Activated CD4-positive, alpha-beta T cell treated with anti-CD3 and anti-CD28 coated beads, Interleukin-2, Interleukin-4, amounts not matched to agents 100 ng/mL and 50 ng/mL, durations not matched to agents 16 hours and 8 hours (primary cell): ENCODE data around the gene SLC4A2.

Source experiments
- DNase-seq: peaks from one replicate; pipeline ENCODE4 v3.0.0-alpha.2; 2020; ENCODE audit warnings: low spot score

The SLC4A2 gene

GRCh38 chr7:151080067-151080521 is 20.7 kb downstream of the SLC4A2 start:
- no peak for DNase-seq

- DNase-seq, result peak; percentile 92
Observed at GRCh38 chr7:151080522-151081169, 21.3 kb downstream of the SLC4A2 start, which contains the start of gene FASTK. Gene FASTK, minus strand, starts transcription at chr7:151080809. Its CDS starts 43 bp downstream, at chr7:151080766.

DNA sequence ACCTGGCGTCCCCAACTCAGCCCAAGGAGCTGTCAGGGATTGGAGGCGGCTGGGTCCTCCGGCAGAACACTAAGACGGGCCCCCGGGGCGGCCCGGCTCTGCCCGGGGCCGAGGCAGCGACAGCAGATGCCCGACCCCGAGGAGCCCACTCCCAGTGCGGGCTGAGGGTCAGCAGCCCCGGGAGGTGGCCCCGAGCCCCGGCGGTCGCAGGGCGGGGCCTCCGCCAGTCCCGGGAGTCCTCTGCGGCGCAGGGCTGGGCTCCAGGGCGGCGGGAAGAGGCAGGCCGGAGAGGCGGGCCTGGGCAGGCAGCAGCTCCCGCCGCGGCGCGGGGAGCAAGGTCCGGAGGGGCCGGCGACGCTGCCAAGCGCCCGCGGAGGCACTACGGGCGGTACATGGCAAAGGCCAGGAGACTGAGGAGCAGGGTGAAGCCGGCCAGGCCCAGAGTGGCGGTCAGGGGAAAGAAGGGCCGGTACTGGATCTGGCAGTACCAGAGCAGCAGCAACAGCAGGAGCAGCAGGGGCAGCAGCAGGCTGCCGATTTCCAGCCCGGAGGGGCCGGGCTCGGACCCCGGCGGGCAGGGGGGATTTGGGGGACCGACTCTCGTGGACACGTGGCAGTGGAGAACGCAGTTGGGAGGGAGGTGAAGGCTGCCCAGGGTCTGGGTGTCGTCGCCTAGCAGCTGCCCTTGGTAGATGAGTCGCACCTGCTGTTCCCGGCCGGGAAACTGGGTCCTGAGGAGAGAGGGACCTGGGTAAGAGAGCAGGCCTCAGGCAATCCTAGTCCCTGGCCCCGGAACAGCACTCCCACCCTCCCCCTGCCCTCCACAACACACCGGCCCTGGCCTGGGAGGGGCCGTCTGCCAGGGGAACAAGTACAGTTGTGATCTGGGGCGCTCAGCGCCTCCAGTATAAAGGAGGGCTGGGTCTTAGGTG is 22.0 kb downstream of the SLC4A2 start:
- no peak for DNase-seq

DNA sequence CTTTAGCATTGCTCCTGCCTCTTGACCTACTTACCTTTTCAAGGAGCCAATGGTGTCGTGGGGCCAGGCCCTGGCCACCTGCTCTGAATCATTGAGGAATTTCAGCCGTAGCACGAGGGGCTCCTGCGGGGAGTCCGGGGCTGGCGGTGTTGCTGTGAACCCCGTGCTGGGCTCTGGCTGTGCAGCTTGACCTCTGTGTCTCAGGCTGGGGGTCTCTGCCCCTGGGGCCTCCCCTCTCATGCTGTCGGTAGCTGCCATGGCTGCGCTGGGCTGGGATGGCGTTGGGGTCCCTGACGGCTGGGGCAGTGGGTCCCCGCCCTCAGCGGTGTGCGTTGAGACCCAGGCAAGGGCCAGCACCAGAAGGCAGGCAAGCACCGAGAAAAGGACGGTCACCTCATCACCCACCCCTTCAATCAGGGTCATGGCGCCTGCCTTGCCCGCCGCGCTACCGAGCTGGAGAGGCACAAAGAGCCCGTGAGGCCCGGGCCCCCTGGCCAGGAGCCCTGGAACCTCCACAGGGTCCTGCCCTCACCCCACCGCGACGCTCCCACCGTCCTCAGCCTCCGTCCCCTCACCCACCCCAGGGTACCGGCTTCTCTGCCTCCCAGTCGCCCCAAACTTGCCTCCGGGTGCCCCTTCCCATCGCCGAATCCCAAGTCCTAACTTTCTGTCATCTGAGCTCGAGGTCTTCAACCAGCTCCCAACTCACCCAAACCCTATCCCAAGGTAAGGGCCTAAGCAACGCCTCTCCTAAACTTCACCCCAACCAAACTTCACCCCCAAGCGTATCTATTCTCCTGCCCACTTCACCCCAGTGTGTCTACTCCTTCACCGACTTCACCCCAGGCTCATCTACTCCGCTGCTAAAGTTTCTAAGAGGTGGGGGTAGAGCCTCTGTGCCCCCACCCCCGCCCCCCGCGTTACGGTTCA is 23.0 kb downstream of the SLC4A2 start:
- no peak for DNase-seq

- DNase-seq, result peak; percentile 78
Observed at GRCh38 chr7:151083071-151083823, 23.9 kb downstream of the SLC4A2 start, which contains the start of gene TMUB1. Gene TMUB1, minus strand, starts transcription at chr7:151083493. Its CDS starts 930 bp downstream, at chr7:151082563.

- DNase-seq, result no peak
Observed at GRCh38 chr7:151083824-151084160, 24.4 kb downstream of the SLC4A2 start.

DNA sequence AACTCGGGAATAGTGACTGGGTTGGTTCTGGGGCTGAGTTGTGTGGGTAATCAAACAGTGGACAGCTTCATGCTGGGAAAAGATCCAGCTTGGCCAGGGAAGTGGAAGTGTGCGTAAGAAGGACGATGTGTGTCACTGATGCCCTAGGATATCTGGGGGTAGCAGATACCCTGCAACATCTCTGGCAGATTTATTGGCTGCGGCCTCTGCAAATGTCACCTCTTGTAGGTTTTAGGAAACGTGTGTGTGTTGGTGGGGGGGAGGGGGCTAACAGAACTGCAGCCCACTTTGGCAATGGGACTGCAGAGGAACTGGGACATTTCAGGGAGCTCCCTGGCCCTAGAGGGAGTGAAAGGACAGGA is 25.9 kb downstream of the SLC4A2 start:
- no peak for DNase-seq

DNA sequence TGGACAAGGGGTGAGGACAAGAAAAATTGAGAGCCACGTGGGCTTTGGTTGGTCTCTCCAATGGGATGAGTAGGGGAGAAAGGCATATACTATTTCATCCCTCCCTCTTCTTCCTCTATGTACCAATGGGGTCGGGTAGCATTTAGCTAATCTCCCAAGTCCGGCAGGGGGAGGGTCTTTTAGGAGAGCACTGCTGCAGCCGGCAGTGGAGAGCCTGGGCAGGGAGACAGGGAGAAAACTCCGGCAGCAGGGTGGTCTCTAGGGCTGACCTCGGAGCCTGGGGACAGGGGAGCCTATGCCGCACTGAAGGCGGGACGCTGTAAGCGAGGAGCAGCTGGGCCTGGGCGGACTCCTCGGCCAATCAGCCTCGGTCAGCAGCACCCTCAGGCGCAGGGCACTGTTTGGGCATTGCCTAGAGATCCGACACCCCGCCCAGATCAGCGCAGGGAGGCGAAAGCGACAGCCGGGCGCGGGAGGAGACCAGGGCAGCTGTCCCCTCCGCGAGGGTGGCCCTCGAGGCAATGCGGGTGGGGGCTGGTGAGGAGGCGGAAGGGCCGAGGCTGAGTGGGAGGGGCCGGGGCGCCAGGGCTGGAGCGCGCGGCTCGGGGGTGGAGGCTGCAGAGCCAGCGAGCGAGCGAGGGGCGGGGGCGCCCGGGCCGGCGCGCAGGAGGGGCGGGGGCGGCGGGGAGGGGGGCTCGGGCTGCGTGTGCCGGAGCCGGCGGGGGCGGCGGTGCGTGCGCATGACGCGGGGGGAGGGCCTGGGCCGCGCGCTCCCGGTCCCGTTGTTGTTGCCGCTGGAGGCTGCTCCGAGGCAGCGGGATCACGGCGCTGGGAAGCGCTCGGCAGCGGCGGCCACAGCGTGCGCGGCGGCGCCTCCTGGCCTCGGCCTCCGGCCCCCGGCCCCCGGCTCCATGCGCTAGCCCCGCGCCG is 26.6 kb downstream of the SLC4A2 start, which contains the start of gene AGAP3:
TSS of gene AGAP3 (plus strand) at position 785 of the 930 bp plus-strand sequence. CDS start 267 bp downstream, outside the sequence.
- peak; percentile 67 for DNase-seq

DNA sequence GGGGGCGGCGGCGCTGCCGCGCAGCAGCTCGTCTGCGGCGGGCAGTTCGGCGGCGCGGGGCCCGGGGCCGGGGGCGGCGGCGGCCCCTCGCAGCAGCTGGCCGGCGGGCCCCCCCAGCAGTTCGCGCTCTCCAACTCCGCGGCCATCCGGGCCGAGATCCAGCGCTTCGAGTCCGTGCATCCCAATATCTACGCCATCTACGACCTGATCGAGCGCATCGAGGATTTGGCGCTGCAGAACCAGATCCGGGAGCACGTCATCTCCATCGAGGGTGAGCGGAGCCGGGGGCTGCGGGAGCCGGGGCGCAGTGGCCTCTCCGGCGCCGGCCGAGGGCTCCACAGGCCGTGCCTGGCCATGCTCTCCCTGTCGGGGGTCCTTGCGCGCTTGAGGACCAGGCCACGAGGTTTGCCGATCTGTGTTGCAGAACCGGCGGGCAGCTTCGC is 27.4 kb downstream of the SLC4A2 start:
- DNase-seq, result peak; percentile 31

- DNase-seq, result peak; percentile 24
Observed at GRCh38 chr7:151087245-151088018, 28.0 kb downstream of the SLC4A2 start.

GRCh38 chr7:151088019-151088855 is 28.8 kb downstream of the SLC4A2 start:
- no peak for DNase-seq

DNA sequence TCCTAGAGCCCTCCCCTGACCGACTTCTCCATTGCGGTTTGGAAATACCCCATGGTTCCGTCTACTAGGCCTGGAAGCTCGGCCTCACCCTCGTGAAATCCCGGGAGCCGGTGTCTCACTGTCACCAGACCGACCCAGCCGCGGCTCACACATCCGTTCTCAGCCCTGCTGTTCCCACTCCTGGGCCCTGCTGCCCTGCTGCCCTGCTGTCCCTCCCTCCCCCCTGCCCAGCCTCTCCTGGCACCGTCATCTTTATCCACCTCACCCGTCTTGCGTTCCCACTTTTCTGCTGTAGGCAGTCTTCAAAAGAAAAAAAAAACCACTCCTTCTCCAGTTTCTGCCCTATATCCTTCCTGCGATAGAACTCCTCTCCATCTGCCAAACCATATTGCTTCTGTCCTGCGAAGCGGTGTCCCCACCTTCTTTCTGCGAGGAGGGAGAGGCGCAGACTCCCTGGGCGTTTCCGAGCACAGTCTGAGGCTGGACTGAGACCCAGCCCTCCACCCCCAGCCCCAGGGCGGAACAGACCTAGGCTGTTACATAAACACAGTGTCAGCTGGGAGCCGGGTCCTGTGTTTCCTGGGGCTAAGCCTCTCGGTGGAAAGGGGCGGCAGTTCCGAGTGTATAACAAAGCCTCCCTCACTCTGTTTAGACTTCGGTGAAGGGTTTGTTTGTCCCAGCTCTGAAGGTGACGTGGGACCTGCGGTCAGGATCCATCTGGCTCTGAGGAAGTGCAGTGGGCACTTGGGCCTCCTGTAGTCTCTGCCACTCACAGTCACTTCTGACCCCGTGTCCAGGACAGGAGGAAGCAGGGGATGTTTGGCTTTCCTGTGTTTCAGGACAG is 29.7 kb downstream of the SLC4A2 start:
- no peak for DNase-seq

DNA sequence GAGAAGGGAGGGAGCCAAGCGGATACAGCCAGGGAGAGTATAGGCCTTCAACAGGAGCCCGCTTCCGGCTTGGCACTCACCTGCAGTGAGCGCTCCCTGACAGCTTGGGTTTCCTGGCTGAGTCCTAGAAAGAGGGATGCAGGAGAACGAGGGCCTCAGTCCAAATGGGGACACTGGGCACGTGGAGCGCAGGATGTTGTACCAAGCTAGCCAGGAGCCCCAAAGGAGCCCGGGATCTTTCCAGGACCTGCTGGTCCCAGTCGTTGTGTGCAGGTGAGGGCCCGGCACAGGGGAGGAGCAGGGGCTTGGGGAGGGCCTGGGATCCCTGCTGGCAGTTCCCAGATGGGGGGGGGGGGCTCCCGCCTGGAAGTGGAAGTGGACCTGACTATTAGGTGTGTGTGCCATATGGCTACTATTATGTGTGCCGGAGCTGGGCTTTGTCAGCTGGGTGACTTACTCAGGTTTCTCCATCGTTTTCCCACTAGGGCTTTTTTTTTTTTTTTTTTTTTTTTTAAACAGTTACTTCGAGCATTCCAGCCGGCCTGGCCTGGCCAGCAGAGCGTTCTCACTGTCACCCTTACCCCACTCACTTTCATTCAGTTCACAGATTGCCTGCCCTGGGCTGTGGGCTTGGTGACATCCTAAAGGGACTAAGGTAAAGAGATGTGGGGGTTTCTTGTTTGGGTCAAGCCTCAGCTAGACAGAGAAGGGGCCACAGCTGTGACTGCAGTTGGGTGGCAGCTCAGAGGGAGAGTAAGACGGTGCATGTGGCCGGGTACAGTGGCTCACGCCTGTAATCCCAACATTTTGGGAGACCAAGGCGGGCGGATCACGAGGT is 30.7 kb downstream of the SLC4A2 start:
- DNase-seq, result no peak

GRCh38 chr7:151091003-151091402 is 31.6 kb downstream of the SLC4A2 start:
- DNase-seq, result no peak

DNA sequence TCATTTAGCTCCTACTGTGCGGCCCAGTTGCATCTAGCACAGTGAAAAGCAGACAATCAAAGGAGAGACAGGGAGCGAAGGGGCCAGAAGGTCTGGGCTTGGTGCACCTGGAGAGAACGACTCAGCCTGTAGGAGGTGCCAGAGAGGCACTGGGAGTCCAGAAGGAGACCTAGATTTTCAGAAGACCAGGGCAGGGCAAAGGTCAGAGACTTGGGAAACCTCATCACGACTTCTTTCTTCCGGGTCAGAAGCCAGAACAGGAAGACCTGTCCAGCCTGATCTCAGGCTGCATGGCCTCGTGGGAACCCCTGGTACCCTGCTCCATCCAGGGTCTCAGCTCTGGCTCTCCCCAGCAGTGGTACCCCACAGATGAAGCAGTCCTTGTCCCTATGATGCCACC is 32.0 kb downstream of the SLC4A2 start:
- peak; percentile 31 for DNase-seq

DNA sequence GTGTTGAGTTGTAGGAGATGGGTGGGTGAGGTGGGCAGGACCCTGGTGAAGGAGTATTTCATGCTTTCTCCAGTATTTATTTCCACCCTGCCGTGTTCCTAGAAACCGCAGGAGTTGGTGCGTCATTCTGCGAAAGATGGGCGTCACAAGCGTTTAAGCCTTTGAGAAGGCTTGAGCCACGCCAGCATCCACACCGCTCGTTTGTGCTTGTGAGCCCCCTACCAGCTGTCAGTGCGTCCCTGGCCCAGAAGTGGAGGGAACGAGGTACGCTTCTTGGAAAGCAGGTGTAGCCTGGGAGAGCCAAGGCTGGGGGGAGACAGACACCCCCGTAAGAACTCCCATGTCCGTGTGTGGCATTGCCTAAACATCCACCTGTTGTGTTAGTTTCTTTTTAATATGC is 32.6 kb downstream of the SLC4A2 start:
- no peak for DNase-seq
